HCEC 1CT (cell line): Measurements from ENCODE around the gene TSTD2.

Source experiments
- DNase-seq: peaks from one replicate; pipeline ENCODE4 v3.0.0-alpha.2; 2017

Gene TSTD2

DNA sequence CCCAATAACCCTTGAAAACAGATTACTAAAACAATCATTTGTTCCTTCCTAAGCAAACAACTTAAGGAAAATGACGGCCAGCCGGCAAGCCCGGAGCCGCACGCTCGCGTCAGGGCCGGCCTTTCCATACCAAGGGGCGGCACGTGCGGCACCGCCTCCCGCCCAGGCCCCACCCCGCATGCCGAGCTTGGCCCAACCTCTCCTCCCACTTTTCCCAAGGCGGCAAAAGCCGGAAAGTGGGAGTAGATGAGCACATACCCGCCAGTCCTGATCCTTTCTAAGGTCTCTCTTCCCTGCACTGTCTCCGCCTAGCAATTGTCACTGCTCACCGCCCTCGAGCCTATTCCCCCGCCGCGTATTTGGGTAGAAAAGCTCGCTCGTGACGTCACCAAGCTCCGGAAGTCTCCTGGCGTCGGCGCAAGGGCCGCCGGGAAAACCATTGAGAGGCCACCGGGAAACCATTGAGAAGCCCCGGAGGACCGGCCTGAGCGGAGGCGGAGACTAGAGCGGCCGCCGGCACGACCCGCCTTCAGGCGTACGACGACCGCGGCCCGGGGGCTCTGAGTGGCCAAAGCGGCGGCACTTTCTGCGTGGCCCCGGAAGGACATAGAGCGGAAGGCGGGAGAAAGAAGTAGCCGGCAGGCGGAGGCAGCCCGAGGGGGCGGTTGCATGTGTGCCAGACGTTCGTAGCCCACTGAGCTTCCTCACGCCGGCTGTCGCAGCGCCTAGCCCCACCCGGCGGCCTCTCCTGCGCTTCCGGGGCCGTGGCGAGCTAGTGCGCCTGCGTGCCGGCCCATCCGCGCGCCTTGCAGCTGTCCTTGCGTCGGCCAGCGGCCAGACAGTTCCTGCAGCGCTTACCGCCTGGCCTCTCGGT is at the start of gene TSTD2, which contains the start of gene NCBP1:
TSS of gene TSTD2 (minus strand) at position 384 of the 874 bp plus-strand sequence. CDS start 5,806 bp downstream, outside the sequence.
TSS of gene NCBP1 (plus strand) at position 837 of the 874 bp plus-strand sequence. CDS start 61 bp downstream, outside the sequence.
- DNase-seq = peak; percentile 99

DNA sequence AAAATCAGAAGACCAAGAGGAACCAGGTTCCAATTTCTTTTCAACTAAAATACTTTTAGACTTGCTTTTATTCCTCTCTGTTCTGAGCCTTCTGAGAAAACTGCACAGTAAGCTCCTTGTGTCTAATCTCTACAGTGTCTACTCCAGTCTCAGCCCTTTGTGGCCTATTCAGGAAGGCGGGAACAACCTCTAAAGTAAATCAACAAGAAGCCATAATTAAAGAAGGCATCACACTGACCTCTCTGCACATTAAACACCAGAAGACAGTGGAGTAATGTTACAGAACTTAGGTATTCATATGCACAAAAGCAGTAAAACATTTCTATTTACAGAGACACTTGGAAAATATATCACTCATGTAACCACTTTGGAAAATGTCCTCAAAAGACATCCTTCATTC is 49.1 kb upstream of the TSTD2 start:
- no peak for DNase-seq

DNA sequence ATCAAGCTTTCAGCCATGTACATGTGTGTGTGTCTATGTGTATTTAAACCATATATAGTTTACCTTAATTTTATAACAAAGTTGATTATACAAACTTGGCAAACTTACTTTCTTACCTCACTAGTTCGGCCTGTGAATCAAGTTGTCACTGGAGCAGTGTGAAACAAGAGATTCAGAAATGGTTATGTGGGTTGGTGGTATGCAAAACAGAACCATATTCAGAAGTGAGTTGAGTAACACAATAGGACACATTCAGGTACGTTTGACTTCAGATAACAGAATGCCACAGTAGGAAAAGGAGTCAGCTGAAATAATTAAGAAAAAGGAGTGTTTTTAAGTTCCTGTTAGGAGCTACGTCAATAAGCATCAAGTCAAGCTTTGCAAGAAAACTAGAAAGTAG is 42.5 kb upstream of the TSTD2 start:
- DNase-seq = no peak

DNA sequence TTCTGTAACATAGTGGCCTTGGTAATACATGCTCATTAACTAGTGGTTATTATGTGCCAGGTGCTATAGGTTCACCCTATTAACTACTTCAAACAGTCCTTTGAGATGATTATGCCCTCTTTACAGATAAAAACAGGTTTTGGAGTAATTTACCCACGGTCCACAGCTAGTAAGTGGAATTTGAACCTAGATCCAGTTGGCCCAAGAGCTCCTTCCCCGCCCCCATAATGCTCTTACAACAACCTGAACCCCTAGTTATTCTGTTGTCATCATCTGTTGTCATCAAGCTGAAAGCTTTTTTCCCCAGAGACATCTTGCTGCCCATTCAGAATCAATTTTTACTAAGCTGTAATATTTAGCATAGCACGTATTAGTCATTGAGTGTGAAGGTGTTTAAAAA is 40.8 kb upstream of the TSTD2 start:
- no peak for DNase-seq

DNA sequence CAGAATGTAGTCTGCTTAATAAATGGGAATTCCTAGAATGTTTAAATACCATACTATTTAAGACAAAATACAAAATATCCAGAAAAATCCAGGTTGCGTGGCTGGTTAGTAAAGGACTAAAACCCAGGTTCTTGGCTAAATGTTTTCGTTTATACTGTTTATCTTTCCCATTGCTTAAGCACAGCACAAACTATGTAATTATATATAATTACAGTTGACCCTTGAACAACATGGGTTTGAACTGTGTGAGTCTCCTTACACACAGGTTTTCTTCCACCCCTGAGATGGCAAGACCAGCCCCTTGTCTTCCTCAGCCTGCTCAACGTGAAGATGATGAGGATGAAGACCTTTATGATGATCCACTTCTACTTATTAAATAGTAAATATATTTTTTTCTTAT is 39.2 kb upstream of the TSTD2 start:
- DNase-seq = no peak

DNA sequence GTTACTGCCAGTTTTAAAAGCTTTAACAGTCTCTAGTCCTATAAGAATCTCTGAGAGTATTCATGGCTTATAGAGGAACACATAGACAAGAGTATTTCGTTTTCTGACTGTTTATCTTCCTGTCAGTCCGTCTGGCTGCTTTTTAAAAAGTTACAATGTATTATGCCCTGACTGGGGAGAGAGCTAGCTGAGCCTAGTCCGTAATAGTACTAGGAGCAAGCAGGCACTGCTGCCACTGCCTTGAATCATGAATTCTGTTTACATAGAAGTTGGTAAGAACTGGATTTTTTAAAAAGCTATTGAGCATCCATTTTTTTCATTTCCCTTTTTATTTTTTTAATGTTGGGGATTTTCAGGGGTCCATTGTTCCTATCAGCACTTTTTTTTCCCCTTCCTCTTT is 37.4 kb upstream of the TSTD2 start:
- DNase-seq = no peak

DNA sequence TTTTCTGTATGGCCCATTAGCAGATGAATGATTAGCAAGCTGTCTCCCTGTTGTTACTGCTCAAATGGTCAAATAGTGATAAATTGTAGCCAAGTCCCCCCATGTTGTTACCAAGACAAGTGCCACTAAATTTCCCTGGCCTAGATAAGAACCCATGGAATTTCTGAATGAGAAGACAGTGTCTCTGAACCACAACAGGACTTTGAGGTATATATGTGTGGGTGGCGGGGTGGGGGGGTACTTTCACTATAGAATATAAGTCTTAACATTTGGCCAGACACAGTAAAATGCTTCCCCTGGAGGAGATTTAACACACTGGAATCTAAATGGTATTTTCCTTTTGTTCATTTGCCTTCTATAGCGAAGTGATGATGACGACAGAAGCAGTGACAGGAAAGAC is 35.3 kb upstream of the TSTD2 start:
- no peak for DNase-seq

DNA sequence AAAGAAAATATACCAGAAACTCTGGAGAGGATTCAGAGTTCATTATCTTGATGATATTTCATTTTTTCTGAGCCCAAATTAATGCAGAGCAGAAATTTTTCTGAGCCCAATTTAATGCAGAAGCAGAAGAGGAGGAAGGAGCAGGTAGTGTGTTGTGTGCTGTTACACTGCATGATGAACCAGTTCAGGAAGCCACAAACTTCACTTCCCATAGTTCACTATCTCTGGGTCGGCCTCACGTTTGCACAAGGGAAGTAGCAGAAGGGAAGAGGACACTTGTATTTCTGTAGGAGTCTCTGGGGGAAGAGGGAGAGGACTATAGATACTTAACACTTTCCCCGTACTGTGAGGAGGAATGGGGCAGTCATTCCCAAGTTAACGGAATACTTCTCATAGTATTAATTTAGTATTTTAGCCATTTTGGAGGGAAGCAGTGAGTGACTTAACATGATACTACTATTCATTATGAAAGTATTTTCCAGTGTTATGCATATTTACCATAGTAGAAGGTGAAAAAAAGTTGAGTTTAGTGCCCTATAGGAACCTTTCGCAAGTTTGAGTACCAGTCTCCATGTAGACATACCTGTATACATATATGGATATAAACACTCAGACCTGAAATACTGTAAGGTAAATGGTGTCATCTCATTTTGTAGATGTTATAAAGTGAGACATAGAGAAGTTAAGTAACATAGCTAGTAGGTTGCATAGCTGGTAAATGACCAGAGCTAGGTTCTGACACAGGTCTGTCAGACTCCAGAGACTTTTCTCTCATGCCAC is 33.9 kb upstream of the TSTD2 start:
- DNase-seq = no peak

DNA sequence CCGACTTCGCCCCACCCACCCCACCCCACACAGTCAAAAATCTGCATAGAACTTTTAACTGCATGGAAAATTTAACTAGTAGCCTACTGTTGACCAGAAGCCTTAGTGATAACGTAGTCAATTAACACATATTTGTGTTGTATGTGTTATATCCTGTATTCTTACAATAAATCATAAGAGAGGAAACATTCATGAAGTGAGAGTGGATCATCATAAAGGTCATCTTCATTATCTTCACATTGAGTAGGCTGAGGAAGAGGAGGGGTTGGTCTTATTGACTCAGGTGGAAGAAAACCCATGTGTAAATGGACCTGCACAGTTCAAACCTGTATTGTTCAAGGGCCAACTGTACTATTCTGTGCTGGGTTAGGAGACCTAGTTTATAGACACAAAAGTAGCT is 32.6 kb upstream of the TSTD2 start:
- DNase-seq = no peak

DNA sequence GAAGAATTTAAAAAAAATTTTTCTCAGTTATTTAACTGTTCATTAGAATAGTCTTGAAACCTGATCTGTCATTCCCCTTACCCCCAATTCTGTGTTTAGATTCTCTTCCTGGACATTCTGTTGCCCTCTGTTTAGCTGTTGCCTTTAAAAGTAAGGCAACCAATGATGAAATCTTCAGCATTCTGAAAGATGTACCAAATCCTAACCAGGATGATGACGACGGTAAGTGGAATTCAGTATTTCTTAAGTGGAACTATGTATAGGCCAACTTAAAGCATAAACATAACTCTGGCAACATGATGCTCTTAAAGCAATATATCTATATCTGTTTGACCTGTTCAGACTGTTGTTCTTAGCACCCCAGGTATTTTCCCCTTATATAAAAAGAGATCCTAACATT is 27.7 kb upstream of the TSTD2 start:
- DNase-seq = peak; percentile 83

DNA sequence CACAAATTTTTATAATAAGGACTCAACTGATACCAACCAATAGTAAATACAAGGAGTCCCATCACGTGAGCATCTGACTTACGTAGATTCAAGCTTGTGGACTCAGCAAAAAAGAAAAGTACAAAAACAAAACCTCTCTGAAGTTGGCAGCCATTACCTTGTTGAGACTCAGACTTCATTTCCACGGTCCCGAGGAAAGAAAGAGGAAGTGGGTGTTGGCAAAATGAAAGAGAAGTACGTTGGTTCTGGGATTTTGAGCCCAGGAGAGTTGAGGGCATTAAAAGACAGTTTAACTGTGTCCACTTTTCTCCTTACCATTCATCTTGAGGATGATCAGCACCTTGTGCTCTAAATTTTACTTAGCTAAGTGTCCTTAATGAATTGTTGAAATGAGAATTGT is 27.2 kb upstream of the TSTD2 start:
- no peak for DNase-seq

DNA sequence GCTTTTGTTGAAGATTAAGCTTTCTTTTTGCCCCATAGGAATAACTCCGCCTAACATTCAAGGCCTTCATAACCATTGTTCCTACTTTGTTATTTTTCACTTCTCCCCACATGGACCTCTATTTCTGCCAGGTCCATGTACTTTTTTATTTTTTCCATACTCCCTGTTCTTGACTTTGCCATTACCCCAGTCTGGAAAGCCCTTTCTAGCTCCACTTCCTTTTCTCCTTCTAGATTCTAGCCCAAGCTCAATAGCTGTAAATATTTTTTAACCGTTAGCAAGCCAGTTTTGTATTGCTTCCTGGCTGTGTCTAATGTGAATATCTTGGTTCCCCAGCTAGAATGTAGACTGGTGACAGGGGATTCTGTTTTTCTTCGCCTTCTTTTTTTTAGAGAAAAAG is 26.6 kb upstream of the TSTD2 start:
- no peak for DNase-seq

DNA sequence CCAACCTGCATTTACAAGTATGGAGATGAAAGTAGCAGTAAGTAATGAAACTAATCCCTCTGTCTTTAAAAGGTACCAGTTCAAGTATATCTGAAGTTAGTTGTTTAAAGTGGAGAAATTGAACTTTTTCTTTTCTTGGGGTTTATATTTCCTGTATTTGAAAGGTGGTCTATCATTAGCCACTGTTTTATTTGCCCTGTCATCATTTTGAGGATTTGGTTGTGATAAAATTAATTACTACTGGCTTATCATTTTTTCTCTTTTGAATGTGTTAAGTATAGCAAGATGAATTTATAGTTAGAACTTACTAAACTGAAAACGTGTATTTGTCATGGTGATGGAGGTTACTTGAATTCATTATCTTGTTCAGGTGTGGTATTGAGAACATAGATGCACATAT is 25.5 kb upstream of the TSTD2 start:
- DNase-seq = no peak

DNA sequence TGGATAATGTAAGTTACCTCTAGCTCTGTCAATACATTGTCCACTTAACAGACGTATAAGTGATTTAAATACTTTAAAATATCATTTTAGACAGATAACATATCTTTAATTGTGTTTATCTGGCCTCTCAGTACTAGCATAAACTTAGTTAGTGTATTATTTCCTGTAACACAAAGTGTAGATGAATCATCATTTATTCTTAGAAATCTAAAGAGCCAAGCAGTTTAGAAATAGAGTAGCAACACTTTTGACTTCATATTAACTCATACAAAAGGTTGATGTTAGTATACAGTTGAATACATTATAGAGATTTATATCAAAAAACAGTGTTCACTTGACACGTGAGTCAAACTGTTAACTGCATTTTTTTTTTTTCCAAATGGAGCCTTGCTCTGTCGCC is 18.5 kb upstream of the TSTD2 start:
- DNase-seq = peak; percentile 21

DNA sequence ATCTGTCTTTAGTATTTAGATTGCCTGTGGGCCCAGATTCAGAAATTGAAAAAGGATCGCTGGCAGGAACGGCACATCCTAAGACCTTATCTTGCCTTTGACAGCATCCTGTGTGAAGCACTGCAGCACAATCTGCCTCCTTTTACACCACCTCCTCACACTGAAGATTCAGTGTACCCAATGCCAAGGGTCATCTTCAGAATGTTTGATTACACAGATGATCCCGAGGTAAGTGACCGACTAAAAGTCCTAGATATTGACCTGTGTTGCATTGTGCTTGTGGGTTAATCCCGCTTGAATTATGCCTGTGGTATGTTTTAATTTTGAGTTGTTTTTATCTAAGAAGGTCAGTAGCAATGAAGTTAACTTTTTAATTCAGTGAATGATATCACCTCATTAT is 14.8 kb upstream of the TSTD2 start:
- no peak for DNase-seq

DNA sequence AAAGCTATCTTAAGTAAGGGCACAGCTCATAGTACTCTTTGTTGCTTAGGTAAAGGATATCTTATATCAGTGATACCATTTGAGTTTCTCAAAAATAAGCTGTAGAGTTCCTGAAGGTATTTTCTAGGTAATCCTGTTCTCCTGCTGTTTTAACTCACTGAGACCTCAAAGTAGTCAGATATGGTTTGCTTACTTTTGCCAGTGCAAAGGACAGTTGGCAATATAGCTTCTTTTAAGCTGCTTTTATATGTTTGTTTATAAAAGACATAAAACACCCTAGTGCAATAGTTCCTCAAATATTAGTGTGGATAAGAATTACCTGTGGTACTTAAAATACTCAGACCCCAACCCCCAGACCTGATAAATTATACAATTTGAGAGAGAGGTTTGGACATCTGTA is 12.6 kb upstream of the TSTD2 start:
- no peak for DNase-seq

DNA sequence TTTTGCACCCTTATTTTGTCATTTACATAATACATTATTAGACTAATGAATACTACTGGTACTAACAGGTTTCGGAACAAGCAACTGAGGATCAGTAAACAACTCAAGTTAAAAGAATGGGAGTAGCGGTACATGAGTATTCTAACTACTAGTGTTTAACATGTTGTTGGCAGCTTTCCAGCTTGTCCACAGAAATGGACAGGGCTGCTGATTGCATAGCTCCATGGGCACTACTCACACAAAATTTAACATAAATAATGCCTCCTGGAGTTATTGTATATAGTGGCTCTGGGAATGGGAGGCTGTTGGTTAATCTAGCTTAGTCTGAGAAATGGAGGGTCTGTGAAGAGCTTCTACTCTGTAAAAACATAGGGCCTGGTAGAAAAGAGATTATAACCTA is 7.2 kb upstream of the TSTD2 start:
- DNase-seq = no peak

DNA sequence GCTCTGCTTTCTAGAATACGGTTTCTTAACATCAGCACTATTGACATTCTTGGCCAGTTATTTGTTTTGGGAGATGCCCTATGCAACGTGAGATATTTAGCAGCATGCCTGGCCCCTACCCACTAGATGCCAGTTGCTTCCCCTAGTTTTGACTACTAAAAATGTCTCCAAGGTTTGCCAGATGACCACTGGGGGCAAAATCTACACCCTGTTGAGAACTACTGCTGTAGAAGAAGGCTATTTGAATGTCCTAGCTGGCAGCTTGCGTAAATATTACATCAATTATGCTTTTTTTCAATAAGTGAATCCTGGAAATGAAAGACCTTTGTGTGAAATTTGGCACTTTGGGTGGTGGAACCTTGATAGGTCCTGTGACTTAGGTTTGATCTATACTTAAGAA is 5.5 kb upstream of the TSTD2 start:
- DNase-seq = no peak

DNA sequence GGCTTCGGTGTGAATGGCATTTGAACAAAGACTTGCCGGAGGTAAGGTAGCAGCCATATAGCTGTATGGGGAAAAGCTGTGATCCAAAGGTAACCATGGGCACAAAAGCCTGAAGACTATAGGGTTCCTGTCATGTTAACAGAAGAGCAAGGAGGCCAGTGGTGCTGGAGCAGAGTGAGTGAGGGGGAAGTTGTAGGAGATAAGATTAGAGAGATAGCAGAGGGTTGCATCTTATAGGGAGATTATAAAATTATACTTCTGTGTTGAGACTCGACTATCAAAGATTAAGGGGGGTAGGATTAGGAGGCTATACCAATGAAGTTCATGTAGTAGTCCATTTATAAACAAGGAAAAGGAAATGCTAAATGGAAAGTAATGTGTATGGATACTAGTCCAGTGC is 3.7 kb upstream of the TSTD2 start:
- no peak for DNase-seq

DNA sequence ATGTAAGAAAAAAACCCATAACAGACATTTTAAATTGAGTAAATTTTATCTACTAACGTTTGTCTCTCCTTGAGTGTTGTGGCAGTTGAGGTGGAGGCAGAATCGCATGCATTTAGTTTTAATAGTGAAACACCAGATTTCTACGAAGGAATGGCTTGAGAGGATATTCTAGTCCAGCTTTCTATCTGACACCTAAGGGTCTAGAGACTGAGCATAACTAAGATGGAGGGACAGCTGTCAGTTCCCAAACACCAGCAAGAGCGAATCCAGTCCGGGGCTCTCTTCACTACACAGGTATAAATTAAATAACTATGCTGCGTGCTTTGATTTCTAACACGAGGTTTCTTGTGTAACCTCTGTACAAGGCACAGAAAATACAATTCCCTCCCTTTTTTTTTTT is 1.9 kb upstream of the TSTD2 start:
- no peak for DNase-seq

DNA sequence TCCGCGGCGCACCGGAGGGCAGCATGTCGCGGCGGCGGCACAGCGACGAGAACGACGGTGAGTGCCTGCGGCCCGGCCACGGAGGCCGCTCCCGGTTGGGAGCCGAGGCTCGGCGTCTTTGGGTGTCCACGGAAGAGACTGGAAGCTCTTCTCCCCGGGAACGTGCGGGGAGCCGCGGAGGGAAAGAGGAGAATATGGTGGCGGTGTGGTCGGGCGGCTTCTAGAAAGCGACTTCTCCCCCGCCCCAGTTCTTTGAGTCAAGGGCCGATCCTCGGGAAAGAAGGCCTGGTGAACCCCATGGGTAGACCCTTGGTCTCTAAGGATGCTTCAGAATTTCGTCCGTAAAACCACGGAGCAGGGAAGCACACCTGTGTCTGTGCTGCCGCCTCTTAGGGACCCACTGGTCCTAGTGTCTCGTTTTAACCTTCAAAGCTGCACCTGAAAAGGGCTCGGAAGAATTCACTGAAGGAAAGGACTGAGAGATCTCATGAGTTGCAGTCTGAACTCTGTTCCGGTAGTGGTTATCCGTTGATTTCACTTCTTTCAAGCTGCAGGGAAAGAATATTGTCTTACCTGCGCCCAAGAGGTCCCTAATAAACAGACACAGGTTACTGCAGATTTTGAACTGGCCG is 807 bp upstream of the TSTD2 start:
- no peak for DNase-seq

DNA sequence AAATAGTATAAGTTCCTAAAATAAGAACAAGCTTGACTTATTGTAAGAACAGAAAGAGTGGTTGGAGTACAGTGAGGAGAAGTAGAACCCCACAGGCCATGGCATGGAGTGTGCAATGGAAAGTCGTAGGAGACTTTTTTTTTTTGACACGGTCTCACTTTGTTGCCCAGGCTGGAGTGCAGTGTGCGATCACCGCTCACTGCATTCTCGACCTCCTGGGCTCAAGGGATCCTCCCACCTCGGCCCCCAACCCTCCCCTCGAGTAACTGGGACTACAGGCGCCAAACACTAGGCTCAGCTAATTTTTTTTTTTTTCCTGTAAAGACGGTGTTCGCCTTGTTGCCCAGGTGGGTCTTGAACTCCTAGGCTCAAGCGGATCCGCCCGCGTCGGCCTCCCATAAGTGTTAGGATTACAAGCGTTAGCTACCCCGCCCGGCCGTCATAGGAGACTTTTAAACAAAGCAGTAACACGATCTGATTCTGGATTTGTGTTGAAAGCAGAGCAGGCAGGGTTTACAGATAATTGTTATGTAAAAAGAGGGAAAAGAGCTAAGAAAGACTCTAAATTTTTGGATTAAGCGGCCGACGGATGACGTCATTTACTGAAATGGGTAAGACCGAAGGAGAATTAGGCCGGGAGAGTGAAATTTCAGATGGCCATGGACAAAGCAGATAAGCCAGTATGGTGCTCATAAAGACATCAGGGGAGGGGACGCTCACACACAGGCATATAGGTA is 752 bp downstream of the TSTD2 start:
- DNase-seq = peak; percentile 63

DNA sequence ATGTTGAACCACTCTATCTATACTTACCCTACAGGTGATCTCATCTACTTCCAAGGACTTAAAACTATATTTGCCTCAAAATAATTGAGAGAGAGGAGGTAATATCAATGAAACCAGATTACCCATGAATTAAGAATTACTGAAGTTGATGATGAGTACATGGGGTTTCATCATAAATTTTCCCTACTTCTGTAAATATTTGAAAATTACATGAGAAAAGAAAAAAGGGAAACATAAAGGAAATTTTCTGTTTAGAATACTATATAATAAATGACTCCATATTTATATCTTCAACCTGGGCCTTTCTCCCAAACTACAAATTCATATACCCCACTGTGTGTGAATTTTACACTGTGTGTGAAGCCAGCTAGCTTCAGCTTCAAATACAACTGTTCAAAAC is 2.6 kb downstream of the TSTD2 start:
- DNase-seq = no peak
